HL-60 (cell line): ENCODE data around the gene DKKL1.

ENCODE experiments used
- GABPA ChIP-seq: IDR thresholded peaks from 2 replicates; pipeline ENCODE4 v1.6.1; 2012; ENCODE audit warnings: low read depth
- POLR2AphosphoS5 ChIP-seq: IDR thresholded peaks from 2 replicates; pipeline ENCODE4 v1.6.1; 2012; ENCODE audit warnings: low read depth
- TF ChIP-seq, protein P1 (sequence below): IDR thresholded peaks from one replicate; pipeline ENCODE4 v1.5.1; 2011; ENCODE audit warnings: low read length, control low read depth, inconsistent platforms; ENCODE audit not compliant: insufficient read depth
- TF ChIP-seq, protein P2 (sequence below): IDR thresholded peaks from 2 replicates; pipeline ENCODE4 v1.6.1; 2012; ENCODE audit warnings: low read depth; ENCODE audit not compliant: insufficient replicate concordance

DNA sequence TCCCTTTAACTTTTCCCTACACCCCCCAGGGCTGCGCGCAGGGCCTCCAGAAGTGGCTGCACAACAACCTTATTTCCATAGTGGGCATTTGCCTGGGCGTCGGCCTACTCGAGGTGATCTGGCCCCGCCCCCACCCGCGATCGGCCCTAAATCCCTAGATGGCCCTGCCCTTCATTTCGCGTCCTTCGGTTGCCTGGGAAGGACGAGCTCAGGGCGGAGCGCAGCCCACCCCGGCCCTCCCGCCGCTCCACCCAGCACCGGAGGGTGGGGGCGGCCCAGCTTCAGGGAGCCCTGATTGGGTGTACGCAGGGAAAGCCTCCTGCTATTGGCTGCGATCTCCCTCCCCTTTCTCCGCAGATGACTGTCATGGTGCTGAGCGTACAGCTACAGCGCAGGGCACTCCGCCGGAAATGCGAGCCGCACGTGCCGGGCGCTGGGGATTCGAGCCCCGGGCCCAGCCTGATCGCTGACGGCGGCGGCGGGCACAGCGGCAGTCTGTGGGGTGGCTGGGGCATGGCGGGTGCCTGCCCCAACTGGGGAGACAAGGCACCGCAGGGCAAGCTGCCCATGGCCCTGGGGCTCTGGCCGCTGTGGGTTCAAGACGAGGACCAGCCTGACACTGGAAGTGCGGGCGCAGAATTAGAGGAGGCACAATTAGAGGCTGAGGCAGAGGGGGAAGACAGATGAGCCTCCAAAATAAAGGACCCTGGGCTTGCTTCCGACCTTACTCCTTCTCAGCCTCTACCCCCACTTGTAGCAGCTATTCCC lies 24.2 kb upstream of the DKKL1 start:
- TF ChIP-seq, protein P1, sequence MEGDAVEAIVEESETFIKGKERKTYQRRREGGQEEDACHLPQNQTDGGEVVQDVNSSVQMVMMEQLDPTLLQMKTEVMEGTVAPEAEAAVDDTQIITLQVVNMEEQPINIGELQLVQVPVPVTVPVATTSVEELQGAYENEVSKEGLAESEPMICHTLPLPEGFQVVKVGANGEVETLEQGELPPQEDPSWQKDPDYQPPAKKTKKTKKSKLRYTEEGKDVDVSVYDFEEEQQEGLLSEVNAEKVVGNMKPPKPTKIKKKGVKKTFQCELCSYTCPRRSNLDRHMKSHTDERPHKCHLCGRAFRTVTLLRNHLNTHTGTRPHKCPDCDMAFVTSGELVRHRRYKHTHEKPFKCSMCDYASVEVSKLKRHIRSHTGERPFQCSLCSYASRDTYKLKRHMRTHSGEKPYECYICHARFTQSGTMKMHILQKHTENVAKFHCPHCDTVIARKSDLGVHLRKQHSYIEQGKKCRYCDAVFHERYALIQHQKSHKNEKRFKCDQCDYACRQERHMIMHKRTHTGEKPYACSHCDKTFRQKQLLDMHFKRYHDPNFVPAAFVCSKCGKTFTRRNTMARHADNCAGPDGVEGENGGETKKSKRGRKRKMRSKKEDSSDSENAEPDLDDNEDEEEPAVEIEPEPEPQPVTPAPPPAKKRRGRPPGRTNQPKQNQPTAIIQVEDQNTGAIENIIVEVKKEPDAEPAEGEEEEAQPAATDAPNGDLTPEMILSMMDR: no peak
- no peak for TF ChIP-seq POLR2AphosphoS5
- TF ChIP-seq, protein P2, sequence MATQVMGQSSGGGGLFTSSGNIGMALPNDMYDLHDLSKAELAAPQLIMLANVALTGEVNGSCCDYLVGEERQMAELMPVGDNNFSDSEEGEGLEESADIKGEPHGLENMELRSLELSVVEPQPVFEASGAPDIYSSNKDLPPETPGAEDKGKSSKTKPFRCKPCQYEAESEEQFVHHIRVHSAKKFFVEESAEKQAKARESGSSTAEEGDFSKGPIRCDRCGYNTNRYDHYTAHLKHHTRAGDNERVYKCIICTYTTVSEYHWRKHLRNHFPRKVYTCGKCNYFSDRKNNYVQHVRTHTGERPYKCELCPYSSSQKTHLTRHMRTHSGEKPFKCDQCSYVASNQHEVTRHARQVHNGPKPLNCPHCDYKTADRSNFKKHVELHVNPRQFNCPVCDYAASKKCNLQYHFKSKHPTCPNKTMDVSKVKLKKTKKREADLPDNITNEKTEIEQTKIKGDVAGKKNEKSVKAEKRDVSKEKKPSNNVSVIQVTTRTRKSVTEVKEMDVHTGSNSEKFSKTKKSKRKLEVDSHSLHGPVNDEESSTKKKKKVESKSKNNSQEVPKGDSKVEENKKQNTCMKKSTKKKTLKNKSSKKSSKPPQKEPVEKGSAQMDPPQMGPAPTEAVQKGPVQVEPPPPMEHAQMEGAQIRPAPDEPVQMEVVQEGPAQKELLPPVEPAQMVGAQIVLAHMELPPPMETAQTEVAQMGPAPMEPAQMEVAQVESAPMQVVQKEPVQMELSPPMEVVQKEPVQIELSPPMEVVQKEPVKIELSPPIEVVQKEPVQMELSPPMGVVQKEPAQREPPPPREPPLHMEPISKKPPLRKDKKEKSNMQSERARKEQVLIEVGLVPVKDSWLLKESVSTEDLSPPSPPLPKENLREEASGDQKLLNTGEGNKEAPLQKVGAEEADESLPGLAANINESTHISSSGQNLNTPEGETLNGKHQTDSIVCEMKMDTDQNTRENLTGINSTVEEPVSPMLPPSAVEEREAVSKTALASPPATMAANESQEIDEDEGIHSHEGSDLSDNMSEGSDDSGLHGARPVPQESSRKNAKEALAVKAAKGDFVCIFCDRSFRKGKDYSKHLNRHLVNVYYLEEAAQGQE: no peak
- TF ChIP-seq GABPA: no peak
